SH-SY5Y (cell line): ENCODE results near the gene CLIC5.

Experiments
- GATA2 ChIP-seq: IDR thresholded peaks from 2 replicates; pipeline ENCODE4 v1.6.1; 2011; ENCODE audit warnings: mild to moderate bottlenecking, low read depth, low read length
- GATA3 ChIP-seq: IDR thresholded peaks from 2 replicates; pipeline ENCODE4 v1.6.1; 2011; ENCODE audit warnings: low read depth, mild to moderate bottlenecking, low read length, moderate library complexity

DNA sequence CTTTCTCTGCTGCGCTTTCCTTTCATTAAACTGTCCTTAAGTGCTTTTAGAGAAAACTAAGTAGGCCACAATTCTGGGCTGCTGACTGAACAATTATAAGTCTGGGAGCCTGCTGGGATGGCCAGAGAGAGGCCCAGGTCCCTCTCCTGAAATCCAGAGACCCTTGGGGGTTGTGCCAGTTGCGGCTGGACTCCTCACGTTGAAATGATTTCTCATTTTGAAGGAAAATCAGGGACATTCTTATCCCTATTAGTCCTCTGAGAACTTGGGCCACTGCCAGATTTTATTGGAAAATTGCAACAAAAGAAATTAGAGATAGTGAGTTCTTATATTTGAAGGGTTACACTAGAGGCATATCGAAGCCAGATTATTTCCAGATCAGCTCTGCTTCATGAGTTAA lies 145.1 kb downstream of the CLIC5 start:
- TF ChIP-seq GATA2 (no peak), GATA3 (no peak)
